HG02763 (cell line): Measurements from ENCODE around the gene WNT5B.

ENCODE experiments used
- ATAC-seq: cut with Tn5 transposase; IDR thresholded peaks from one replicate; pipeline ENCODE4 v1.9.1; 2021; ENCODE audit warnings: mild to moderate bottlenecking, moderate library complexity; ENCODE audit not compliant: unreplicated experiment

Gene WNT5B

GRCh38 chr12:1628666-1629337 is at the start of gene WNT5B:
WNT5B (plus strand) TSS chr12:1629231; CDS start chr12:1631355, 2,124 bp downstream.
- no peak for ATAC-seq

GRCh38 chr12:1579651-1580435 is 49.2 kb upstream of the WNT5B start:
- ATAC-seq: no peak

- no peak for ATAC-seq
Observed at GRCh38 chr12:1580526-1580925, 48.5 kb upstream of the WNT5B start.

GRCh38 chr12:1581973-1582708 is 46.9 kb upstream of the WNT5B start:
- no peak for ATAC-seq

GRCh38 chr12:1582709-1583050 is 46.4 kb upstream of the WNT5B start:
- ATAC-seq: no peak

- peak; percentile 66 for ATAC-seq
Observed at GRCh38 chr12:1583421-1584078, 45.5 kb upstream of the WNT5B start.

GRCh38 chr12:1584326-1584725 is 44.7 kb upstream of the WNT5B start:
- no peak for ATAC-seq

- ATAC-seq: no peak
Observed at GRCh38 chr12:1587927-1588574, 41.0 kb upstream of the WNT5B start.

GRCh38 chr12:1588575-1588947 is 40.5 kb upstream of the WNT5B start:
- no peak for ATAC-seq

- no peak for ATAC-seq
Observed at GRCh38 chr12:1590221-1590979, 38.6 kb upstream of the WNT5B start.

GRCh38 chr12:1591034-1591433 is 38.0 kb upstream of the WNT5B start:
- ATAC-seq: no peak

- no peak for ATAC-seq
Observed at GRCh38 chr12:1591543-1591942, 37.5 kb upstream of the WNT5B start.

- no peak for ATAC-seq
Observed at GRCh38 chr12:1592444-1593173, 36.4 kb upstream of the WNT5B start.

GRCh38 chr12:1593174-1594005 is 35.6 kb upstream of the WNT5B start:
- ATAC-seq: peak; percentile 24

GRCh38 chr12:1594006-1594260 is 35.1 kb upstream of the WNT5B start:
- peak; percentile 49 for ATAC-seq

GRCh38 chr12:1594261-1595025 is 34.6 kb upstream of the WNT5B start, which contains the start of gene FBXL14:
FBXL14 (minus strand) TSS chr12:1594581; CDS start chr12:1594066, 515 bp downstream.
- ATAC-seq: peak; percentile 55

GRCh38 chr12:1595026-1595561 is 33.9 kb upstream of the WNT5B start:
- ATAC-seq: no peak
